Esophagus muscularis mucosa (tissue), 4 donors: ENCODE data around the gene PWWP2A. TPM values are rescaled to one million over a fixed set of nuclear protein-coding genes. Genes with fewer than 3 reads are reported as not detected.
A peak's percentile ranks its signal among the peaks of the same experiment; 100 is the strongest.
"Not testable (repeated sequence)": the region's sequence is repeated elsewhere in the genome, so short reads cannot be mapped to it uniquely, and the experiment has no call there.

Experiments
- DNase-seq: peaks from one replicate; pipeline ENCODE4 v3.0.0-alpha.2; 2017; ENCODE audit errors: extremely low spot score
- H3K27ac ChIP-seq, 4 donors: fragments of 200-600 bp; sonication (generic); replicated peaks in 1 of 4; 1 replicate in 3 of 4; 2 replicates in 1 of 4; pipeline ENCODE4 v1.5.1; 2016 to 2019; ENCODE audit warnings: mild to moderate bottlenecking in 1 of 4
- H3K27me3 ChIP-seq, 4 donors: fragments of 200-600 bp; sonication (generic); one replicate each; pipeline versions ENCODE4 v1.5.1 to v1.6.0; 2016 to 2019
- H3K36me3 ChIP-seq, 4 donors: fragments of 200-600 bp; sonication (generic); one replicate each; pipeline ENCODE4 v1.5.1; 2016 to 2019
- H3K4me1 ChIP-seq, 4 donors: fragments of 200-600 bp; sonication (generic); one replicate each; pipeline ENCODE4 v1.5.1; 2016 to 2019
- H3K4me3 ChIP-seq, 4 donors: fragments of 200-600 bp; sonication (generic); 1 replicate in 2 of 4; 2 replicates in 2 of 4; pipeline ENCODE4 v1.5.1; 2016 to 2019; ENCODE audit warnings: mild to moderate bottlenecking in 4 of 4, moderate library complexity in 1 of 4
- H3K9me3 ChIP-seq, 4 donors: fragments of 200-600 bp; sonication (generic); 1 replicate in 3 of 4; 2 replicates in 1 of 4; pipeline ENCODE4 v1.5.1; 2016 to 2019
- CTCF ChIP-seq, 3 experiments: fragments of 200-600 bp in 2 of 3; fragments of 450-650 bp in 1 of 3; sonication (generic) in 2 of 3; IDR thresholded peaks; one replicate each; pipeline ENCODE4 v1.5.1; 2017 to 2019; ENCODE audit warnings: antibody characterized with exemption in 3 of 3, mild to moderate bottlenecking in 2 of 3, moderate library complexity in 1 of 3
- EP300 ChIP-seq: sonication (generic); formaldehyde crosslinking; IDR thresholded peaks from one replicate; pipeline ENCODE4 v1.6.1; 2017; ENCODE audit warnings: antibody characterized with exemption
- POLR2A ChIP-seq: fragments of 450-650 bp; IDR thresholded peaks from one replicate; pipeline ENCODE4 v1.6.1; 2017; ENCODE audit warnings: antibody characterized with exemption, moderate library complexity, mild to moderate bottlenecking, low read depth
- POLR2AphosphoS5 ChIP-seq, 2 donors: sonication (generic); formaldehyde crosslinking; IDR thresholded peaks; one replicate each; pipeline ENCODE4 v1.6.1; 2017; ENCODE audit warnings: antibody characterized with exemption in 2 of 2
- WGBS: methylation state at CpG from one replicate; pipeline ENCODE4 v1.1.5; 2018; 5-methylcytosine and 5-hydroxymethylcytosine counted together
- intact Hi-C: fragments of 100-400 bp; cut with DNase I; formaldehyde crosslinking; loops from one replicate; pipeline ENCODE4 v1.15.1; 2023
- total RNA-seq, 4 donors: library from RNA; depleted of rRNA; stranded (reverse); fragments of >200 nt; gene quantifications; one replicate each; pipeline versions ENCODE4 v1.1.0 to v1.2.1, GENCODE V29; 2016

PWWP2A gene
- total RNA-seq, 4 donors from 2014 or later: 17.2 to 30.3 (median 24.2) TPM

DNA sequence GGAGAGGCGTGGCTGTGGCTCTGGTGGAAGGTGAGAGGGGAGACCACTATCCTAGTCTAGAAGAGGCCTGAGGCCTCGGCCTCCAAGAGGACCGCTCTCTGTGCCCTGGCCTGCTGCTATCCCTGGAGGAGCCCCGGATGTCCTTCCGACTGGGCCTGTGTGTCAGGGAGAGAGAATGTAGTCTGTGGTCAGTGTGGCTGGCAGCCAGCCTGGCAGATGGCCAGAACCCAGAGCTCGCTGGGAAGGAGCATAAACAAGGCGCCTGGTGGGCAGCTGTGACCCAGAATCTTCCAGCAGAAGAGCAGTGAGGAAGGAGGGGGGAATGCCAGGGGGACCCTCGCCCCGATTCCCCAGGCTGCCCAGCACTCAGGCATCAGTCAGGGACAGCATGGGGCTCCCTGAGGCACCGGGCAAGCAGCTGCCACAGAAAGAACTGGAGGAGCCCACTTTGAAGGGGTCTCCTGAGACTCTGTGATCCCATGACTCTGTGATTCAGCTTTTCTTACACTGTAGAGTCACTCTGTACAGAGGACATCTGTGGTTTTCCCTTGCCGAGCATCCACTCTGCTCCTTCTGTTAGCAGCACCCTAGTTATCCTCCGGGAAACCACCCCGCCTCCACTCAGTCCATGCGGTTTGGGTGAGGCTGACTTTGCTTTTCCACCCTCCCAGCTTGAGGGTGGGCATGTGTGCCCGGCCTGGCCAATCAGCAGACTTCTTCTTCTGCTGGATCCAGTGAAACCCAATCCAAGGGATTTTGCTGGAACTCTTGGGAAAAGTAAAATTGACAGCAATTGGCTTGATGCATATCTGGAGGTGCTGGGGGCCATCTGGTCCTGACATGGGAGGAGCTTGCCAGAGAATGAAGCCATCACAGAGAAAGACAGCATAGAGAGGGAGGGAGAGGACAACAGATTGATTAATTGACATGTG lies 46.2 kb upstream of the PWWP2A start:
- Histone ChIP-seq H3K9me3 (no peaks in the 10 kb centered on the region), H3K4me3 (peak overlapping the region; percentile 2 to 27 (median 14)), H3K36me3 (no peaks in the 10 kb centered on the region), H3K4me1 (peaks cover 22 to 30% (median 23%) of the 10 kb centered on the region in 4 donors), H3K27me3 (no peaks in the 10 kb centered on the region), H3K27ac (peak overlapping the region; percentile 68 to 79 (median 73))
- WGBS: 21% methylated on average over 12 of the region's 15 CpGs
- intact Hi-C loops: no loop called here
- DNase-seq: no peak
- TF ChIP-seq EP300 (no peak), POLR2AphosphoS5 (IDR thresholded peaks at IDR 0.05) (peak; percentile 41 to 54)

DNA sequence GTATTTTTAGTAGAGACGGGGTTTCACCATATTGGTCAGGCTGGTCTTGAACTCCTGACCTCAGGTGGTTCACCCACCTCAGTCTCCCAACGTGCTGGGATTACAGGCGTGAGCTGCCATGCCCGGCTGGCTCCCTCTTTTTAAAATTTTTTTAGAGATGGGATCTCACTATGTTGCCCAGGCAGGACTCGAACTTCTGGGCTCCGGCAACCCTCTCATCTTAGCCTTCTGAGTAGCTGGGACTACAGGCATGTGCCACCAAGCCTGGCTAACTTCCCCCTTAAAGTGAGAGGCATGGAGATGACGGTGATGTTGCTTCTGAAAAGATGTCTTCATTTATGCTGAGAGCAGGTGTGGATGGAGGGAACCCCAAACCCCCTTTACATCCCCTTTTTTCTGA lies 43.7 kb upstream of the PWWP2A start:
- intact Hi-C loops: no loop called here
- H3K36me3 ChIP-seq: no peaks in the 10 kb centered on the region
- TF ChIP-seq CTCF (IDR thresholded peaks at IDR 0.05): no peak
- TF ChIP-seq EP300: no peak
- no peak for TF ChIP-seq POLR2AphosphoS5 (IDR thresholded peaks at IDR 0.05)
- no peak for TF ChIP-seq POLR2A
- no peaks in the 10 kb centered on the region for H3K9me3 ChIP-seq
- WGBS: 93% methylated on average over 6 of the region's 7 CpGs
- H3K4me3 ChIP-seq: no peak overlapping the region
- H3K27ac ChIP-seq: no peak overlapping the region
- DNase-seq: no peak
- H3K27me3 ChIP-seq: no peaks in the 10 kb centered on the region
- H3K4me1 ChIP-seq: peaks cover 14 to 22% (median 18%) of the 10 kb centered on the region in 4 donors

DNA sequence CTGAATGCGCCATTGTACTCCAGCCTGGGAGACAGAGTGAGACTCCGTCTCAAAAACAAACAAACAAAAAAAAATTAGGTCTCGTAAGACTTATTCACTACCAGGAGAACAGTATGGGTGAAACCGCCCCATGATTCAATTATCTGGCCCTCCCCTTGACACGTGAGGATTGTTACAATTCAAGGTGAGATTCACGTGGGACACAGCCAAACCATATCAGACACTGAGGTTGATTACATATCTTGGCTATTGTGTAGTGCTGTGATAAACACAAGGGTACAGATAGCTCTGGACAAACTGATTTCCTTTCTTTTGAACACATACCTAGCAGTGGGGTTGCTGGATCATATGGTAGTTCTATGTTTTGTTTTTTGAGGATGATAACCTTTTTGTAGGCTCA lies 42.4 kb upstream of the PWWP2A start:
- Histone ChIP-seq H3K4me3 (no peak overlapping the region), H3K36me3 (no peaks in the 10 kb centered on the region), H3K4me1 (peaks cover 14 to 22% (median 18%) of the 10 kb centered on the region in 4 donors), H3K27ac (no peak overlapping the region), H3K27me3 (no peaks in the 10 kb centered on the region), H3K9me3 (no peaks in the 10 kb centered on the region)
- TF ChIP-seq POLR2AphosphoS5 (IDR thresholded peaks at IDR 0.05) (no peak), EP300 (no peak), POLR2A (no peak), CTCF (IDR thresholded peaks at IDR 0.05) (no peak)
- intact Hi-C loops: no loop called here
- DNase-seq: no peak
- 90% methylated on average over 6 of the region's 6 CpGs for whole genome bisulfite sequencing

DNA sequence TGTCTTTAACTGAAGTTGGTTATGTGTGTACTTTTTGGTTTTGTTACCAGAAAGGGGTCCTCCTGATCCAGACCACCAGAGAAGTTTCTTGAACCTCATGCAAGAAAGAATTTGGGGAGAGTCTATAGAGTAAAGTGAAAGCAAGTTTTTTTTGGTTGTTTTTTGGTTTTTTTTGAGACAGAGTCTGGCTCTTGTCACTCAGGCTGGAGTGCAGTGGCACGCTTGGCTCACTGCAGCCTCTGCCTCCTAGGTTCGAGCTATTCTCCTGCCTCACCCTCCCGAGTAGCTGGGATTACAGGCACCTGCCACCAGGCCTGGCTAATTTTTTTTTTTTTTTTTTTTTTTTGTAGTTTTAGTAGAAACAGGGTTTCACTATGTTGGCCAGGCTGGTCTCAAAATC lies 41.6 kb upstream of the PWWP2A start:
- peaks cover 13 to 15% (median 14%) of the 10 kb centered on the region in 4 donors for H3K4me1 ChIP-seq
- H3K9me3 ChIP-seq, H3K36me3 ChIP-seq, H3K27me3 ChIP-seq, DNase-seq, H3K4me3 ChIP-seq, H3K27ac ChIP-seq, intact Hi-C loops: not testable (repeated sequence)
- WGBS: 73% methylated on average over 3 of the region's 3 CpGs

DNA sequence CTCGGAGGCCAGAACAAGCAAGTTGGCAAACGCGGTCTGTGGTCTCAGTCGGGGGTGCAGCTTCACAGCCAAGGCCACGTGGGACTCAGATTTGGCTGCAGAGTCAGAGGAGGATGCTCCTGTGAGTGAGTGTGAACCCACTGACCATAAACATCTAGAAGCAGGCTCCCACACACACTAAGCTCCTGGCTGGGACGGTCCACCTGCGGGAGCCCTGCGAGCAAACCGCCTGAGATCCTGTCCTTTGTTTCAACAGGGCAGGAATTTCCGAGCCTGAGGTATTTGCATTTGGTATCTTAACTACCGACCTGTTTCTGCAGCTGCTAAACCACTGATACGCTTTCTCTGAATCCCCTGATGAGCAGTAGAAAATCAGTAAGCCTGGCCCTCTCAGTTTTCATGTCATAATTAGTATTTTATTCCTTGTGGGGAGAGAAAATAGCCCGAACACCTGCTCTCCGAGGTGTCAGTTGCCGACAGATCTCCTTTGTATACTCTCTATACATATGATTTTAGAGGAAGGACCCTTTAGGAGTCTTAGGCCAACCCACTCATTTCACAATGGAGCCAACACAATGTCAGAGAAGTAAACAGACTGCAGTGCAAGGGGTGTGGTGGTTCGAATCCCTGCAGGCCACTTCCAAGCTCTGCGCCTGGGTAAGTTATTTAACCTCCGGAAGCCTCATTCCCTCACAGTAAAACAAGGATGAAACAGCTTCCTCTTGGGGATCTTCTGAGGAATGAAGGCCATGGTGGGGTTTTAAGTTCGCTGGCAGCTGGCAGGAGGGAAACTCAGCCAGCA lies 40.9 kb upstream of the PWWP2A start:
- WGBS: 76% methylated on average over 19 of the region's 19 CpGs

More for the DNA sequence above, 40.9 kb upstream of the PWWP2A start:
- H3K4me1 ChIP-seq: peaks cover 7 to 8% (median 8%) of the 10 kb centered on the region in 4 donors
- H3K27me3 ChIP-seq: no peaks in the 10 kb centered on the region
- TF ChIP-seq CTCF (IDR thresholded peaks at IDR 0.05) (no peak), POLR2A (no peak), POLR2AphosphoS5 (IDR thresholded peaks at IDR 0.05) (no peak), EP300 (no peak)
- H3K36me3 ChIP-seq: no peaks in the 10 kb centered on the region
- H3K9me3 ChIP-seq: no peaks in the 10 kb centered on the region
- H3K27ac ChIP-seq: no peak overlapping the region
- no peak overlapping the region for H3K4me3 ChIP-seq
- no peak for DNase-seq
- intact Hi-C loops: no loop called here
